Osteoblast (primary cell): ENCODE data around the gene RPEL1. TPM values are rescaled to one million over a fixed set of nuclear protein-coding genes. Genes with fewer than 3 reads are reported as not detected.
A peak's percentile ranks its signal among the peaks of the same experiment; 100 is the strongest.

Experiments used
- DNase-seq: peaks from one replicate; pipeline ENCODE4 v3.0.0; 2011; ENCODE audit warnings: low spot score, mixed read lengths; ENCODE audit not compliant: insufficient read length; ENCODE audit errors: missing footprints
- H2AFZ ChIP-seq: 2 replicates; pipeline ENCODE4 v1.6.0; 2011; ENCODE audit warnings: mild to moderate bottlenecking, low read length
- H3K27ac ChIP-seq: 2 replicates; pipeline ENCODE4 v1.5.1; 2011; ENCODE audit warnings: mild to moderate bottlenecking, low read depth, low read length, moderate library complexity
- H3K27me3 ChIP-seq: 2 replicates; pipeline ENCODE4 v1.6.0; 2012; ENCODE audit warnings: mild to moderate bottlenecking, control low read depth, inconsistent platforms, low read length, moderate library complexity; ENCODE audit not compliant: insufficient read depth
- H3K36me3 ChIP-seq: 2 replicates; pipeline ENCODE4 v1.5.1; 2011; ENCODE audit warnings: mild to moderate bottlenecking, low read length, control low read depth, moderate library complexity; ENCODE audit not compliant: insufficient read depth
- H3K4me1 ChIP-seq: 2 replicates; pipeline ENCODE4 v1.5.1; 2011; ENCODE audit warnings: mild to moderate bottlenecking, low read length, control low read depth, moderate library complexity; ENCODE audit not compliant: insufficient read depth
- H3K4me2 ChIP-seq: 2 replicates; pipeline ENCODE4 v1.6.0; 2011; ENCODE audit warnings: mild to moderate bottlenecking, low read length; ENCODE audit not compliant: insufficient read depth
- H3K4me3 ChIP-seq: fragments of 200-600 bp; sonication (generic); 3 replicates; pipeline ENCODE4 v1.5.1; 2012; ENCODE audit warnings: mild to moderate bottlenecking, low read length, inconsistent platforms; ENCODE audit not compliant: insufficient read depth
- H3K79me2 ChIP-seq: 2 replicates; pipeline ENCODE4 v1.6.0; 2012; ENCODE audit warnings: mild to moderate bottlenecking, low read length, control low read depth, inconsistent platforms; ENCODE audit not compliant: insufficient read depth
- H3K9me3 ChIP-seq: 2 replicates; pipeline ENCODE4 v1.5.1; 2011; ENCODE audit warnings: low read depth, low read length, control low read depth
- H4K20me1 ChIP-seq: 2 replicates; pipeline ENCODE4 v1.6.0; 2012; ENCODE audit warnings: mild to moderate bottlenecking, low read length, control low read depth; ENCODE audit not compliant: insufficient read depth
- total RNA-seq: library from RNA; depleted of rRNA; stranded (reverse); fragments of >200 nt; gene quantifications from 2 replicates; pipeline ENCODE4 v1.2.3, GENCODE V29; 2012
- TF ChIP-seq, protein P1 (sequence below): IDR thresholded peaks from 2 replicates; pipeline ENCODE4 v1.5.1; 2011; ENCODE audit warnings: mild to moderate bottlenecking, low read depth, low read length, moderate library complexity; ENCODE audit errors: extremely low read depth

The RPEL1 gene
- total RNA-seq, 1 donor = 0.36 TPM

GRCh38 chr10:103227416-103227815 lies 18.3 kb upstream of the RPEL1 start:
- DNase-seq = no peak
- H2AFZ ChIP-seq = no peak overlapping the region
- no peaks in the 10 kb centered on the region for H3K27me3 ChIP-seq
- TF ChIP-seq, protein P1, sequence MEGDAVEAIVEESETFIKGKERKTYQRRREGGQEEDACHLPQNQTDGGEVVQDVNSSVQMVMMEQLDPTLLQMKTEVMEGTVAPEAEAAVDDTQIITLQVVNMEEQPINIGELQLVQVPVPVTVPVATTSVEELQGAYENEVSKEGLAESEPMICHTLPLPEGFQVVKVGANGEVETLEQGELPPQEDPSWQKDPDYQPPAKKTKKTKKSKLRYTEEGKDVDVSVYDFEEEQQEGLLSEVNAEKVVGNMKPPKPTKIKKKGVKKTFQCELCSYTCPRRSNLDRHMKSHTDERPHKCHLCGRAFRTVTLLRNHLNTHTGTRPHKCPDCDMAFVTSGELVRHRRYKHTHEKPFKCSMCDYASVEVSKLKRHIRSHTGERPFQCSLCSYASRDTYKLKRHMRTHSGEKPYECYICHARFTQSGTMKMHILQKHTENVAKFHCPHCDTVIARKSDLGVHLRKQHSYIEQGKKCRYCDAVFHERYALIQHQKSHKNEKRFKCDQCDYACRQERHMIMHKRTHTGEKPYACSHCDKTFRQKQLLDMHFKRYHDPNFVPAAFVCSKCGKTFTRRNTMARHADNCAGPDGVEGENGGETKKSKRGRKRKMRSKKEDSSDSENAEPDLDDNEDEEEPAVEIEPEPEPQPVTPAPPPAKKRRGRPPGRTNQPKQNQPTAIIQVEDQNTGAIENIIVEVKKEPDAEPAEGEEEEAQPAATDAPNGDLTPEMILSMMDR = no peak
- H3K4me2 ChIP-seq = no peak overlapping the region
- H3K9me3 ChIP-seq = peaks cover 6% of the 10 kb centered on the region
- H3K36me3 ChIP-seq = no peaks in the 10 kb centered on the region
- H4K20me1 ChIP-seq = no peaks in the 10 kb centered on the region
- H3K4me1 ChIP-seq = peaks cover 38% of the 10 kb centered on the region
- no peak overlapping the region for H3K27ac ChIP-seq
- H3K4me3 ChIP-seq = no peak overlapping the region
- no peaks in the 10 kb centered on the region for H3K79me2 ChIP-seq

DNA sequence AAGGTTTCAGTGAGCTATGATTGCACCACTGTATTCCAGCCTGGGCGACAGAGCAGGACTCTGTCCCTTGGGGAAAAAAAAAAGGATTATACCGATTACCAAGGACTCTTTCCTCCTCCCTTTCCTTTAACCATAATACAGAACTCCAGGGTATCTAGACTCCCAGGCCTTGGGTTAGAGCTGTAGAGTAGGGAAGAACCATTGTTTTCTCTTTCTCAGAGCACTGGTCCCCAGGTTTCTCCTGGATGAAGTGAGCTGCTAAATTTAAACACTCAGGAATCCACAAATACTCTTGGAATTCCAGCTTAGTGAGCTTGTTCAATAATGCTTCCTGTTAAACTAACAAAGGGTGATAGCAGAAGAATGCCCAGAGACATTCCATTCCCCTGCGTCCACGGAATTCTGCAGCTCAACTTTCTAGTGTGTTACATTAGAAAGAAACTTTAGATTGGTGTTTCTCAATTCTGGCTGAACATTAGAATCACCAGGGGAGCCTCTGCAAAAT lies 14.6 kb upstream of the RPEL1 start:
- peak overlapping the region; percentile 59 for H3K4me2 ChIP-seq
- TF ChIP-seq, protein P1 = no peak
- no peaks in the 10 kb centered on the region for H3K27me3 ChIP-seq
- no peak overlapping the region for H2AFZ ChIP-seq
- peaks cover 47% of the 10 kb centered on the region for H3K4me1 ChIP-seq
- peak; percentile 90 for DNase-seq
- no peaks in the 10 kb centered on the region for H3K36me3 ChIP-seq
- no peaks in the 10 kb centered on the region for H4K20me1 ChIP-seq
- peak overlapping the region; percentile 86 for H3K27ac ChIP-seq
- H3K4me3 ChIP-seq = peak overlapping the region; percentile 2
- no peaks in the 10 kb centered on the region for H3K79me2 ChIP-seq
- H3K9me3 ChIP-seq = no peaks in the 10 kb centered on the region

DNA sequence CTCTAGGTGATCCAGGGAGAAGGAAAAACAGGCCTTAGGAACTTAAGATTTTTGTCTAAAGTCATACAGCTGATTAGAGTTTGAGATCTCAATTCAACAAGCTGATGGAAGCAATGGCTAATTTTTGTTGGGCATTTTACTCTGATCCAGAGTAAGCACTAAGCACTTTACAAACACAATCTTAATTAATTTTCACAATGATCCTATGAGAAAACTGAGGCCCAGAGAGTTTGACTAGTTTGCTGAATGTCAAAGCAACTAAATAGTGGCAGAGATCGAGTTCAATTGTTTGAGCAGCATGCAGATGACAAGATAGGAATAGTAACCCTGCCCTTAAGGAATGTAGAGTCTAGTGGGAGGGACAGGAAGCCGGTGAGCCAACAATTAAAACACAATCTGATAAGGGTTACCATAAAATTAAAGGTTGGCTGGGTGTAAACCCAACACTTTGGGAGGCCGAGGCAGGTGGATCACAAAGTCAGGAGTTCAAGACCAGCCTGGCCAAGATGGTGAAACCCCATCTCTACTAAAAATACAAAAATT lies 13.5 kb upstream of the RPEL1 start:
- Histone ChIP-seq H3K27me3 (no peaks in the 10 kb centered on the region), H3K79me2 (no peaks in the 10 kb centered on the region), H3K27ac (peak overlapping the region; percentile 86), H3K4me3 (no peak overlapping the region), H4K20me1 (no peaks in the 10 kb centered on the region), H3K9me3 (no peaks in the 10 kb centered on the region), H3K4me1 (peaks cover 41% of the 10 kb centered on the region), H3K4me2 (no peak overlapping the region), H3K36me3 (no peaks in the 10 kb centered on the region), H2AFZ (no peak overlapping the region)
- no peak for DNase-seq
- TF ChIP-seq, protein P1 = no peak

- Histone ChIP-seq H3K27me3 (no peaks in the 10 kb centered on the region), H3K4me3 (no peak overlapping the region), H4K20me1 (no peaks in the 10 kb centered on the region), H2AFZ (no peak overlapping the region), H3K4me1 (peaks cover 35% of the 10 kb centered on the region), H3K79me2 (no peaks in the 10 kb centered on the region), H3K4me2 (no peak overlapping the region), H3K36me3 (no peaks in the 10 kb centered on the region), H3K27ac (peak overlapping the region; percentile 28), H3K9me3 (no peaks in the 10 kb centered on the region)
- TF ChIP-seq, protein P1 = no peak
- DNase-seq = no peak
Observed at GRCh38 chr10:103232772-103233488, 12.8 kb upstream of the RPEL1 start.
